Heart left ventricle (tissue), 16 donors: ENCODE results near the gene CENPV. TPM values are rescaled to one million over a fixed set of nuclear protein-coding genes. Genes with fewer than 3 reads are reported as not detected.
"Not testable (repeated sequence)": the region's sequence is repeated elsewhere in the genome, so short reads cannot be mapped to it uniquely, and the experiment has no call there.

Experiments
- ATAC-seq, 4 donors: fragments of 200-7000 bp; cut with Tn5 transposase; one replicate each; pipeline ENCODE4 v1.9.1; 2020 to 2022; ENCODE audit warnings: moderate library complexity in 4 of 4, mild to moderate bottlenecking in 3 of 4, moderate number of reproducible peaks in 1 of 4
- DNase-seq, 5 donors: peaks; one replicate each; pipeline ENCODE4 v3.0.0-alpha.2; 2020
- H3K27ac ChIP-seq, 12 donors: fragments of 200-600 bp; sonication (generic) in 4 of 12; one replicate each; pipeline versions ENCODE4 v1.5.0 to v1.8.0; 2016 to 2022; ENCODE audit warnings: mild to moderate bottlenecking in 2 of 12
- H3K27me3 ChIP-seq, 9 donors: fragments of 200-600 bp; sonication (generic) in 2 of 9; one replicate each; pipeline versions ENCODE4 v1.5.1 to v1.8.0; 2016 to 2022; ENCODE audit warnings: mild to moderate bottlenecking in 3 of 9
- H3K36me3 ChIP-seq, 9 donors: fragments of 200-600 bp; sonication (generic) in 2 of 9; one replicate each; pipeline versions ENCODE4 v1.5.0 to v1.8.0; 2018 to 2022; ENCODE audit warnings: mild to moderate bottlenecking in 2 of 9
- H3K4me1 ChIP-seq, 12 donors: fragments of 200-600 bp; sonication (generic) in 4 of 12; one replicate each; pipeline versions ENCODE4 v1.5.0 to v1.8.0; 2016 to 2022; ENCODE audit warnings: mild to moderate bottlenecking in 3 of 12
- H3K4me3 ChIP-seq, 12 donors: fragments of 200-600 bp; sonication (generic) in 4 of 12; one replicate each; pipeline versions ENCODE4 v1.5.0 to v1.8.0; 2017 to 2022; ENCODE audit warnings: mild to moderate bottlenecking in 9 of 12, moderate library complexity in 4 of 12
- H3K9me3 ChIP-seq, 12 donors: fragments of 200-600 bp; sonication (generic) in 4 of 12; one replicate each; pipeline versions ENCODE4 v1.5.0 to v1.8.0; 2016 to 2022; ENCODE audit warnings: mild to moderate bottlenecking in 1 of 12
- POLR2A ChIP-seq, 2 donors: fragments of 450-650 bp; IDR thresholded peaks; one replicate each; pipeline ENCODE4 v1.6.1; 2017; ENCODE audit warnings: antibody characterized with exemption in 2 of 2, mild to moderate bottlenecking in 2 of 2, moderate library complexity in 2 of 2
- WGBS, 4 donors: extraction: QIAGEN DNeasy Blood & Tissue Kit in 2 of 4; methylation state at CpG; one replicate each; pipeline versions ENCODE4 v1.1.5 to v1.1.7; 2013 to 2018; 5-methylcytosine and 5-hydroxymethylcytosine counted together
- intact Hi-C, 10 donors: fragments of 100-400 bp; cut with DNase I; formaldehyde crosslinking; loops; one replicate each; pipeline versions ENCODE4 v1.11.1 to v1.14.2; 2022
- polyA plus RNA-seq, 2 donors: library from polyadenylated mRNA; stranded (reverse); fragments of 200-250 nt; gene quantifications; one replicate each; pipeline ENCODE4 v1.2.3, GENCODE V29; 2013
- total RNA-seq, 9 donors: library from RNA; depleted of rRNA in 2 of 9; stranded (reverse); fragments of >200 nt in 2 of 9; fragmentation: NEBNext Ultra II Directional in 3 of 9; extraction: Animal tissue kit (Norgen Biotek cat#: 25700) in 3 of 9; gene quantifications; one replicate each; pipeline versions ENCODE4 v1.1.0 to v1.2.4, GENCODE V29; 2016 to 2023
- TF ChIP-seq, protein P1 (sequence below), 12 donors: fragments of 200-600 bp; sonication (generic) in 4 of 12; IDR thresholded peaks; one replicate each; pipeline versions ENCODE4 v1.5.0 to v1.8.0; 2018 to 2022; ENCODE audit warnings: antibody characterized with exemption in 12 of 12, mild to moderate bottlenecking in 5 of 12
- donor health status: ischemic (EF 13 %, LVEDD 7.1; RV severe dilation, severe dysfunction).
- donor health status: healthy with polysubstance abuse.
- donor health status: DM: no; HTN: yes; CAD: no.
- donor health status: DM: no; HTN: no; CAD: no.
- donor health status: ischemic (EF 25% LVEDD 6.9; RV normal size, moderate dysfunction).
- donor health status: ischemic (EF 25% LVEDD 5.7; RV mildly dilated, moderate dysfunction).
- donor health status: healthy.
- donor health status: DM: yes; HTN: yes; CAD: no.
- donor health status: ischemic (EF 35%, LVEDD 5.7; RV mildly dilated, moderate dysfunction).
- donor health status: nonischemic (EF 11% LVEDD 7.7; RV severe dilation, severe dysfunction).
- donor health status: DM: yes; HTN: yes; CAD: no.
- donor health status: PGD.
- donor health status: ischemic (EF 29% LVEDD 5.4; RV normal size, mild dysfunction).
- donor health status: nonischemic (EF 23%, LVEDD 6.1; RV moderate dilation, normal function).

Gene CENPV
- total and polyA plus RNA-seq, 11 donors = 9.1 to 18.7 (median 11.5) TPM

DNA sequence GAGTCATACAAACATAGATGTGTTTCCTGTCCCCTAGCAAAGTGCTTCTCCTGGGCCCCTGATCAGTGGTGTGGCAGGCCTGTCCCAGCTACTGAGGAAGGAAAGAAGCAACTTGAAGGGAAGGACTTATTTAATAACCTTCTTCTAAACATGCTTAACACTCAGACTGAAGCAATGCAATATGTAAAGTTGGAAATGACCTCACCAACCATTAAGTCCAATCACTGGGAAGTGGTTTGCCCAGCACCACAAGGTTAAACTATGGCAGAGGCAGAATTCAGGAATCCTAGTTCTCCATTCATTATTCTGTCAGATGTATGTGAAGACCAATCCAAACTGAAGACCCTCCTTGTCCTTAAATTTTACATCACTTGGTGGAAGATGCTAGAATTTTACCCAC is 39.1 kb downstream of the CENPV start:
- Histone ChIP-seq H3K4me1 (no peaks in the 10 kb centered on the region), H3K36me3 (peaks cover 0 to 35% (median 13%) of the 10 kb centered on the region in 9 donors), H3K27me3 (no peaks in the 10 kb centered on the region), H3K27ac (no peak overlapping the region), H3K9me3 (no peaks in the 10 kb centered on the region), H3K4me3 (no peak overlapping the region)
- no peak for DNase-seq
- TF ChIP-seq POLR2A (IDR thresholded peaks at IDR 0.05) = no peak
- TF ChIP-seq, protein P1, sequence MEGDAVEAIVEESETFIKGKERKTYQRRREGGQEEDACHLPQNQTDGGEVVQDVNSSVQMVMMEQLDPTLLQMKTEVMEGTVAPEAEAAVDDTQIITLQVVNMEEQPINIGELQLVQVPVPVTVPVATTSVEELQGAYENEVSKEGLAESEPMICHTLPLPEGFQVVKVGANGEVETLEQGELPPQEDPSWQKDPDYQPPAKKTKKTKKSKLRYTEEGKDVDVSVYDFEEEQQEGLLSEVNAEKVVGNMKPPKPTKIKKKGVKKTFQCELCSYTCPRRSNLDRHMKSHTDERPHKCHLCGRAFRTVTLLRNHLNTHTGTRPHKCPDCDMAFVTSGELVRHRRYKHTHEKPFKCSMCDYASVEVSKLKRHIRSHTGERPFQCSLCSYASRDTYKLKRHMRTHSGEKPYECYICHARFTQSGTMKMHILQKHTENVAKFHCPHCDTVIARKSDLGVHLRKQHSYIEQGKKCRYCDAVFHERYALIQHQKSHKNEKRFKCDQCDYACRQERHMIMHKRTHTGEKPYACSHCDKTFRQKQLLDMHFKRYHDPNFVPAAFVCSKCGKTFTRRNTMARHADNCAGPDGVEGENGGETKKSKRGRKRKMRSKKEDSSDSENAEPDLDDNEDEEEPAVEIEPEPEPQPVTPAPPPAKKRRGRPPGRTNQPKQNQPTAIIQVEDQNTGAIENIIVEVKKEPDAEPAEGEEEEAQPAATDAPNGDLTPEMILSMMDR (IDR thresholded peaks at IDR 0.05) = no peak
- intact Hi-C loops = no loop called here
- no peak for ATAC-seq

DNA sequence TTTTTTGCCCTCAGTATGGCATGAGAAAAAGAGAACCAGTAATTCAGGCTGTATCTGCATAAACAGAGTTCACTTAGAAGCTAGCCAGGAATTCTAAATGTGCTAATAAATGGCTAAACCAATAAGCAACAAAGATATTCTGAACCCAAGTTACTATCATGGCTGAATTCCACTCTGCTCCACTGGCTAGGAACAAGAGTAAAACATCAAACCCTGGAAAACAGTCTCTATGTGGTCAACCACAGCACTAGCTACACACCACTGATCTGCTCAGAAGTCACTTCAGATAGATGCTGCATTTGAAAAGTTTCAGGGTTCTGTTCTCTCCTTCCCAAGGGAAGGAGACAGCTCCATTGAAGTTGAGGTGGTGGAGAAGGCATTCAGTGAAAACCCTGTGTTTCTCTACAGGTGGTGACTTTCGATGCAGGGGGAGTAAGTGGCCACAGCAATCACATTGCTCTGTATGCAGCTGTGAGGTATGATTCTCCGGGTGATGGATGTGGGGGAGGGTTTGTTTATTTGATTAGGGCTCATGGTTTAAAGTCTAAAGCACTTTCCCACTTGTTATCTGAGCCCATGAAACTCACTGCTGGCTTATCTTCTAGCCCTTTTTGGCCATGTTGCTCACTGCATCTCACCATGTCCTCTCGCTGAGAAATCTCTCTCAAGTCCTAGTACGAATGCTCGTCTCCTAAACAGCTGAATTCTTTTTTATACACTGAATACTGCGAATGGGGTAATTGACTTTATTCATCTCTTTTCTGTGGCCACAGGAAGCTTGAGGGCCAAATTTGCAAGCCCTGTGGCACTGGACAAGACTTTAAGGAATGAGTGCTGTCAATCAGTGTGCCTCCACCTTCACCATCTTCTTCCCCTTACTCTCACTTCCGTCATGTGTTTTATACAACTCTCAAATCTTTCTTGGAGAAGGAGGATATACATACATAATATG is 39.9 kb downstream of the CENPV start:
- DNase-seq (no peak), ATAC-seq (no peak)
- H3K27ac ChIP-seq = no peak overlapping the region
- no peaks in the 10 kb centered on the region for H3K27me3 ChIP-seq
- intact Hi-C loops = no loop called here
- WGBS, 4 donors = 76 to 85% (median 82%) methylated on average over 7 of the region's 7 CpGs
- no peaks in the 10 kb centered on the region for H3K9me3 ChIP-seq
- no peaks in the 10 kb centered on the region for H3K4me1 ChIP-seq
- no peak for TF ChIP-seq POLR2A (IDR thresholded peaks at IDR 0.05)
- TF ChIP-seq, protein P1 (IDR thresholded peaks at IDR 0.05) = no peak
- no peak overlapping the region for H3K4me3 ChIP-seq
- peaks cover 0 to 29% (median 13%) of the 10 kb centered on the region in 9 donors for H3K36me3 ChIP-seq

DNA sequence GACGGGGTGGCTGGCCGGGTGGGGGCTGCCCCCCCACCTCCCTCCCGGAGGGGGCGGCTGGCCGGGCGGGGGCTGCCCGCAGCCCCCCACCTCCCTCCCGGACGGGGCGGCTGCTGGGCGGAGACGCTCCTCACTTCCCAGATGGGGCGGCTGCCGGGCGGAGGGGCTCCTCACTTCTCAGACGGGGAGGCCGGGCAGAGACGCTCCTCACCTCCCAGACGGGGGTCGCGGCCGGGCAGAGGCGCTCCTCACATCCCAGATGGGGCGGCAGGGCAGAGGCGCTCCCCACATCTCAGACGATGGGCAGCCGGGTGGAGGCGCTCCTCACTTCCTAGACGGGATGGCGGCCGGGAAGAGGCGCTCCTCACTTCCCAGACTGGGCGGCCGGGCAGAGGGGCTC is 41.2 kb downstream of the CENPV start:
- intact Hi-C loops, DNase-seq, H3K4me3 ChIP-seq, H3K9me3 ChIP-seq, H3K4me1 ChIP-seq, H3K27me3 ChIP-seq, ATAC-seq, H3K27ac ChIP-seq: not testable (repeated sequence)
- WGBS, 4 donors = 96 to 98% (median 97%) methylated on average over 21 to 34 of the region's 34 CpGs
- peaks cover 0 to 20% (median 13%) of the 10 kb centered on the region in 9 donors for H3K36me3 ChIP-seq

DNA sequence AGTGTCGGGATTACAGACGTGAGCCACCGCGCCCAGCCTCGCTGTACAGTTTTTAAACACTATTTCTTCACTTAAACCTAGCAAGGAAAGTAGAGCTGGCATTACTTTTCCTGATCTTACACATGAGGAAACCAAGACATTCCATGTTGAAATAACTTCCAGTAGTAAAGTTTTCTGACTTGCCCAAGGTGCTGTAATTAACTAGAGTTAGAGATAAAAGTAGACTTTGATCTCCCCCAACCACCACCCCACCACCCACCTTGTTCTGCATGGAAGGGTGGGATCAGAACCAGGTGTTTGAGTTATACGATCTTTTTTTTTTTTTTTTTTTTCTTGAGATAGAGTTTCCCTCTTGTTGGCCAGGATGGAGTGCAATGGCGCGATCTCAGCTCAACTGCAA is 47.1 kb downstream of the CENPV start:
- 83 to 93% (median 91%) methylated on average over 8 of the region's 8 CpGs for WGBS, 4 donors
- Histone ChIP-seq H3K9me3 (no peaks in the 10 kb centered on the region), H3K27ac (no peak overlapping the region), H3K4me1 (no peaks in the 10 kb centered on the region), H3K36me3 (peaks cover 0 to 28% (median 8%) of the 10 kb centered on the region in 9 donors), H3K4me3 (no peak overlapping the region), H3K27me3 (no peaks in the 10 kb centered on the region)
- no peak for DNase-seq
- TF ChIP-seq POLR2A (IDR thresholded peaks at IDR 0.05) = no peak
- TF ChIP-seq, protein P1 (IDR thresholded peaks at IDR 0.05) = no peak
- intact Hi-C loops = no loop called here
- ATAC-seq = no peak
